HEK293 (cell line): ENCODE data around the gene ZNF423.
"Not testable (repeated sequence)": the region's sequence is repeated elsewhere in the genome, so short reads cannot be mapped to it uniquely, and the experiment has no call there.

Experiments
- CTCF ChIA-PET: fragments of 350-600 bp; formaldehyde crosslinking; extraction: SDS; loops from one replicate; lab custom pipeline; 2021; ENCODE audit warnings: antibody characterized with exemption; lab: Yijun Ruan, JAX
- POLR2A ChIA-PET: fragments of 300-600 bp; formaldehyde crosslinking; extraction: SDS; loops from one replicate; lab custom pipeline; 2020; ENCODE audit warnings: antibody characterized with exemption, inconsistent platforms; lab: Yijun Ruan, JAX
- H3K27ac ChIP-seq: fragments of 200-500 bp; sonication (Bioruptor generic); 2 replicates; pipeline ENCODE4 v1.5.1; 2014; ENCODE audit warnings: low read depth, low read length, control low read depth, inconsistent platforms; ENCODE audit errors: extremely low read depth
- H3K36me3 ChIP-seq, 2 experiments: fragments of 200-500 bp in 1 of 2; sonication (Bioruptor generic) in 1 of 2; 1 replicate in 1 of 2; 2 replicates in 1 of 2; pipeline ENCODE4 v1.5.1; 2014 to 2017; ENCODE audit warnings: inconsistent platforms in 2 of 2, low read length in 2 of 2; ENCODE audit not compliant: control insufficient read depth in 2 of 2, insufficient read depth in 1 of 2
- H3K4me1 ChIP-seq: fragments of 200-500 bp; sonication (Bioruptor generic); 2 replicates; pipeline ENCODE4 v1.5.1; 2014; ENCODE audit warnings: mild to moderate bottlenecking, low read length, inconsistent platforms; ENCODE audit not compliant: control insufficient read depth, insufficient read depth
- H3K4me3 ChIP-seq: 2 replicates; pipeline ENCODE4 v1.5.1; 2011; ENCODE audit warnings: low read depth, mild to moderate bottlenecking, control low read depth, low read length, moderate library complexity
- H3K9me3 ChIP-seq: fragments of 200-500 bp; sonication (Bioruptor generic); 2 replicates; pipeline ENCODE4 v1.5.1; 2014; ENCODE audit warnings: low read depth, low read length, inconsistent platforms; ENCODE audit not compliant: control insufficient read depth, insufficient read depth
- EGR2 ChIP-seq: fragments of 450-650 bp; formaldehyde crosslinking; IDR thresholded peaks from 2 replicates; pipeline ENCODE4 v1.5.1; 2016; ENCODE audit warnings: low read depth, missing biosample characterization, missing genetic modification characterization
- SALL2 ChIP-seq: fragments of 450-650 bp; formaldehyde crosslinking; IDR thresholded peaks from 2 replicates; pipeline ENCODE4 v1.5.0; 2017; ENCODE audit warnings: missing biosample characterization, mild to moderate bottlenecking, missing genetic modification characterization, borderline replicate concordance
- ZBTB17 ChIP-seq: fragments of 450-650 bp; formaldehyde crosslinking; IDR thresholded peaks from 2 replicates; pipeline ENCODE4 v1.5.1; 2016; ENCODE audit warnings: missing biosample characterization, missing genetic modification characterization
- ZFHX2 ChIP-seq: fragments of 450-650 bp; formaldehyde crosslinking; conservative IDR thresholded peaks from 2 replicates; pipeline ENCODE4 v1.5.1; 2016; ENCODE audit warnings: missing biosample characterization, missing genetic modification characterization
- ZNF155 ChIP-seq: fragments of 450-650 bp; formaldehyde crosslinking; IDR thresholded peaks from 2 replicates; pipeline ENCODE4 v1.5.1; 2016; ENCODE audit warnings: missing biosample characterization, missing genetic modification characterization
- ZNF202 ChIP-seq: fragments of 450-650 bp; formaldehyde crosslinking; IDR thresholded peaks from 2 replicates; pipeline ENCODE4 v1.5.1; 2016; ENCODE audit warnings: missing biosample characterization, missing genetic modification characterization, borderline replicate concordance
- ZNF248 ChIP-seq: fragments of 450-650 bp; formaldehyde crosslinking; IDR thresholded peaks from 2 replicates; pipeline ENCODE4 v1.5.1; 2017; ENCODE audit warnings: missing biosample characterization, missing genetic modification characterization
- ZNF302 ChIP-seq: fragments of 450-650 bp; formaldehyde crosslinking; IDR thresholded peaks from 2 replicates; pipeline ENCODE4 v1.5.1; 2016; ENCODE audit warnings: missing biosample characterization, missing genetic modification characterization, low read depth
- ZNF366 ChIP-seq: fragments of 450-650 bp; formaldehyde crosslinking; conservative IDR thresholded peaks from 2 replicates; pipeline ENCODE4 v1.5.1; 2016; ENCODE audit warnings: missing biosample characterization, missing genetic modification characterization
- ZNF416 ChIP-seq: fragments of 450-650 bp; formaldehyde crosslinking; IDR thresholded peaks from 2 replicates; pipeline ENCODE4 v1.5.1; 2016; ENCODE audit warnings: missing biosample characterization, missing genetic modification characterization
- ZNF521 ChIP-seq: fragments of 450-650 bp; formaldehyde crosslinking; IDR thresholded peaks from 2 replicates; pipeline ENCODE4 v1.5.1; 2017; ENCODE audit warnings: missing biosample characterization, mild to moderate bottlenecking, missing genetic modification characterization
- ZNF621 ChIP-seq: fragments of 450-650 bp; formaldehyde crosslinking; IDR thresholded peaks from 2 replicates; pipeline ENCODE4 v1.5.1; 2017; ENCODE audit warnings: missing biosample characterization, missing genetic modification characterization
- TF ChIP-seq, protein P1 (sequence below): fragments of 450-650 bp; formaldehyde crosslinking; IDR thresholded peaks from 2 replicates; pipeline ENCODE4 v1.5.1; 2017; ENCODE audit warnings: missing biosample characterization, missing genetic modification characterization

The ZNF423 gene

DNA sequence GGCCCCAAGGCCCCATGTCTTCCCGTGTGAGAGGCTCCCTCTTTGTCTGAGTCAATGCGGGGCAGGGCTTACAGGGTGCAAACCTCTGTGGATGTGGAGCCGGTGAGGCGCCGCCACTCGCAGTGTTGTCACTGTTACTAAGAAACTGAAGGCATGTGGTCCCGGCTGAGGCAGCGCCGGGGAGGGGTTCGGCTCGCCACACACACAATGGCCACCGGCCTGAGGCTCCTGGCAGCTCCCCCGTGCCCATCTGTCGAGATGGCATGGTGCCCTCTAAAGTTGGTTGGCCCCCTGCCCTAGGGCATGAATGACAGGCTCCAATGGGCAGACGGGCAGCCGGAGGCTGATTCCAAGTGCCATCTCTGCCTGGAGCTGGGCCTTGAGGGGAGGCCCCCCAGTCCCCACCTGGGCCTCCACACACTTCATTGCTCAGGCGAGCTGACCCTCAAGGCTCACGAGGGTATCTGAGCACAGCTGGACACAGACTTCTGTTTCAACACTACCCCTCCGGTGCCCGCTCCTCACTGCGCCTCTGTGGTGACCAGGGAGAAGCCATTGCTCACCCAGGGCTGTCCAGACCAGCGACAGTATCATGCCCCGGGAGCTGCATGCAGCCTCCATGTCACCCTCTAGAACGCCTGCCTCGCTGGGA, 345.1 kb downstream of the ZNF423 start:
- no peaks in the 10 kb centered on the region for H3K4me1 ChIP-seq
- ChIA-PET CTCF (no interaction called here), POLR2A (no interaction called here)
- H3K4me3 ChIP-seq = no peak overlapping the region
- no peak overlapping the region for H3K27ac ChIP-seq
- TF ChIP-seq SALL2 (tag by site-specific recombination) (no peak), ZNF155 (tag by site-specific recombination) (no peak), ZNF621 (tag by site-specific recombination) (no peak), ZNF416 (no peak)
- H3K9me3 ChIP-seq = no peaks in the 10 kb centered on the region
- no peaks in the 10 kb centered on the region for H3K36me3 ChIP-seq

DNA sequence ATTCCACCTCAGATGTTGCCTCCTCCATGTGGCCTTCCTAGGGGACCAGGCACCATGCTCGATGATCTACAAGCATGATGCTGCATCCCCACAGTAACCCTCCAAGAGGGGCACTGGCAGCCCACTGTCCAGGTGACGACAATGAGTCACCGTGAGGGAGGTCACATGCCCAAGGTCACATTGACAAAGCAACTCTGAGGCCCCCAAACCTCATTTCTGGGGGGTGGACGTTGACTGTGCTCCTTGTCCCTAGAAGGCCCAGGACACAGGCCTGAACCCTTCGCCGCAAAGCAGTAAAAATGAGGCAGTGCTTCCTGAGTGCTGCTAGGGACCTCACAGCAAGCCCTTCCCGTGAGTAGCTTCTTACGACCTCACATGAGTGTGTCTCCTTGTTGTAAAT, 345.8 kb downstream of the ZNF423 start:
- ChIA-PET CTCF (no interaction called here), POLR2A (no interaction called here)
- H3K4me3 ChIP-seq = no peak overlapping the region
- TF ChIP-seq, protein P1, sequence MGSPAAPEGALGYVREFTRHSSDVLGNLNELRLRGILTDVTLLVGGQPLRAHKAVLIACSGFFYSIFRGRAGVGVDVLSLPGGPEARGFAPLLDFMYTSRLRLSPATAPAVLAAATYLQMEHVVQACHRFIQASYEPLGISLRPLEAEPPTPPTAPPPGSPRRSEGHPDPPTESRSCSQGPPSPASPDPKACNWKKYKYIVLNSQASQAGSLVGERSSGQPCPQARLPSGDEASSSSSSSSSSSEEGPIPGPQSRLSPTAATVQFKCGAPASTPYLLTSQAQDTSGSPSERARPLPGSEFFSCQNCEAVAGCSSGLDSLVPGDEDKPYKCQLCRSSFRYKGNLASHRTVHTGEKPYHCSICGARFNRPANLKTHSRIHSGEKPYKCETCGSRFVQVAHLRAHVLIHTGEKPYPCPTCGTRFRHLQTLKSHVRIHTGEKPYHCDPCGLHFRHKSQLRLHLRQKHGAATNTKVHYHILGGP (tag by site-specific recombination) = no peak
- TF ChIP-seq ZNF248 (tag by site-specific recombination) (no peak), ZNF521 (tag by site-specific recombination) (no peak)
- H3K27ac ChIP-seq = no peak overlapping the region
- no peaks in the 10 kb centered on the region for H3K4me1 ChIP-seq
- no peaks in the 10 kb centered on the region for H3K9me3 ChIP-seq
- no peaks in the 10 kb centered on the region for H3K36me3 ChIP-seq

DNA sequence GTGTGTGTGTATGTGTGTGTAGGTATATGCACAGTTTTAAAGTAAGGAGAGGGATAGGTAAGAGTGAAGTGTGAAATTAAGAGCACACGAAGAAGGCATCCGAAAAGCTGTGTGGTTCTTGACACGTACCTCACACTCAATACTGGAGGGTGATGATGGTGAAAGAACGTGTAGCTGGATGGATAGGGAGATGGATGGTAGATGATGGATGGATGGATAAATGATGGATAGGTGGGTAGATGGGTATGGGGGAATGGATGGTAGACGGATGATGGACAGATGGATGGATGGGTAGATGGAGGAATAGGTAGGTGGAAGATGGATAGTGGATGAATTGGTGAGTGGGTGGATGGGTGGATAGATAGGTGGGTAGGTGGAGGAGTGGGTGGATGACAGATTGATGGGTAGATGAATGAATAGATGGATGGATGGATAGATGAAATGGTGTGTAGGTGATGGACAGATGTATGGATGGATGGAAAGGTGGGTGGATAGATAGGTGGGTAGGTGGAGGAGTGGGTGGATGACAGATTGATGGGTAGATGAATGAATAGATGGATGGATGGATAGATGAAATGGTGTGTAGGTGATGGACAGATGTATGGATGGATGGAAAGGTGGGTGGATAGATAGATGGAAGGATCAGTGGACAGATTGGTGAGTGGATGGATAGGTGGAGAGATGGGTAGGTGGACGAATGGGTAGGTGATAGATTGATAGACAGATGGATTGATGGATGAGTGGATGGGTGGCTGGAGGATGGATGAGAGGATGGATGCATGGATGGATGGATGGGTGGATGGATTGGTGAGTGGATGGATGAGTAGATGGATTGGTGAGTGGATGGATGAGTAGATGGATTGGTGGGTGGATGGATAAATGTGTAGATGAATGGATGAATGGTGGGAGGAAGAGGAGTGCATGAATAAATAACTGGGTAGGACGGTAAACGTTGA, 349.6 kb downstream of the ZNF423 start:
- POLR2A ChIA-PET, H3K4me1 ChIP-seq: not testable (repeated sequence)
- CTCF ChIA-PET = interaction anchor here (0.7 kb wide), 1 partner anchor 13 kb away, joined by 3 read pairs; no protein-coding TSS in a partner anchor

DNA sequence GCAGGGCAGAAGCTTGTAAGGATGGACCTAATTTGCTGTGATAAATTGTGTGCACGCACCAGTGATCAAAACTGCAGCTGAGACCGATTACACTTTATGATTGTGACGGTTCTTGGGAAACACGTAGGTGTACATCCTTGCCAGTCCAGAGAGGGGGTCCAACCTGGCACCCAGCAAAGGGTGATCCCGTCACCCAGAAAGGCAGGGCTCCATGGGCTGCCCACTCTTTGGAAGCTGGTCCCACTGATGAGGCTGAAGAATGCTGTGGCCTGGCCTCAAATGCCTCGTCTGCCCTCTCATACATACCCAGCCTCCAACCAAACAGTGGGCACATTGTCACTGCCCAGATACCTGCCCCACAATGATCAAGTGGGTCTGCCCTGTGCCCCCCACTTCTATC, 350.4 kb downstream of the ZNF423 start:
- Histone ChIP-seq H3K27ac (no peak overlapping the region), H3K4me3 (no peak overlapping the region), H3K9me3 (no peaks in the 10 kb centered on the region), H3K4me1 (no peaks in the 10 kb centered on the region), H3K36me3 (no peaks in the 10 kb centered on the region)
- ChIA-PET POLR2A (interaction anchor here (0.6 kb wide), 1 partner anchor 471 kb away, joined by 4 read pairs; no protein-coding TSS in a partner anchor), CTCF (no interaction called here)
- no peak for TF ChIP-seq ZNF202 (tag by site-specific recombination)

More for the DNA sequence above, 349.6 kb downstream of the ZNF423 start:
- H3K4me3 ChIP-seq, H3K27ac ChIP-seq, H3K36me3 ChIP-seq, H3K9me3 ChIP-seq: not testable (repeated sequence)
- TF ChIP-seq ZFHX2 (tag by site-specific recombination) (peak; percentile 51), ZNF302 (tag by site-specific recombination) (0 out of 2 replicates have a peak, but pooled peaks have one; percentile 21), ZNF366 (tag by site-specific recombination) (peak; percentile 60), EGR2 (tag by site-specific recombination) (peak; percentile 94), ZBTB17 (tag by site-specific recombination) (peak; percentile 87)
